SU-DHL-6 (cell line): Measurements from ENCODE around the gene RSBN1L.

Source experiments
- EZH2phosphoT487 ChIP-seq: fragments of 200-600 bp; sonication (generic), shearing (Covaris generic); conservative IDR thresholded peaks from 2 replicates; pipeline ENCODE4 v1.6.1; 2018; ENCODE audit warnings: mild to moderate bottlenecking, antibody characterized with exemption, low read length, moderate library complexity, mixed read lengths
- TF ChIP-seq, protein P1 (sequence below): fragments of 200-600 bp; sonication (generic); IDR thresholded peaks from one replicate; pipeline ENCODE4 v1.5.1; 2017; ENCODE audit warnings: antibody characterized with exemption, mild to moderate bottlenecking, low read length, moderate library complexity; ENCODE audit not compliant: insufficient read depth, poor library complexity, severe bottlenecking

DNA sequence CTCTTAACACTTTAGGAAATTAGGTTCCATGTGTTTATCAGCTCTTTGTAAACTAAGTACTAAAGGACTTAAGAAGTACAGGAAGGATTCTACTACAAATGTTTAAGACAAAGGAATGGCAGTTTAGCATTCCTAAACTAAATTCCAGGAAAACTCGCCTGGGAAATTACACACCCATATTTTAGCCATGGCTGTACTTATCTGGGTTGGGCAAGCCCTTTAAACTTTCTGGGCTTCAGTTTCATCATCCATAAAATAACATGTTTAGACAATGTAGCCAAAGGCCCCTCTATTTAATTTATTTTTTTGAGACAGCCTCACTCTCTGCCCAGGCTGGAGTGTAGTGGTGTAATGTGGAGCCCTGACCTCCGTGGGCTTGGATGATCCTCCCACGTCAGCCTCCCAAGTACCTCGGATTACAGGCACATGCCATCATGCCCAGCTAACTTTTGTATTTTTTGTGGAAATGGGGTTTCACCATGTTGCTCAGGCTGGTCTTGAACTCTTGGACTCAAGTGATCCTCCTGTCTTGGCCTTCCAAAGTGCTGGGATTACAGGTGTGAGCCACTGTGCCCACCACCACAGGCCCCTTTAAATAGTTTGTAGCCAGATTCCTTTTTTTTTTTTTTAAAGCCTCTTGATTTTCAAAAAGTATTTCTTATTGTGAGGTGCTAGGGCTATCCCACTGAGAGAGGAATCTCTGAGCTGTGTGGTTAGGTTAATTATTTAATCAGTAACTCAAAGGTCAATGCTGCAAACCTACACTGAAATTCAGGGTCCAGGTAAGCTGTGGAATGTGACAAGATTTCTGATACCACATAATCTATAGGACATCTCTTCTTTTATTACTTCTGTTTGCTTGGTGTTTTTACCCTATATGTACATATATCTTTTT is 69.9 kb downstream of the RSBN1L start:
- TF ChIP-seq EZH2phosphoT487: no peak
- TF ChIP-seq, protein P1, sequence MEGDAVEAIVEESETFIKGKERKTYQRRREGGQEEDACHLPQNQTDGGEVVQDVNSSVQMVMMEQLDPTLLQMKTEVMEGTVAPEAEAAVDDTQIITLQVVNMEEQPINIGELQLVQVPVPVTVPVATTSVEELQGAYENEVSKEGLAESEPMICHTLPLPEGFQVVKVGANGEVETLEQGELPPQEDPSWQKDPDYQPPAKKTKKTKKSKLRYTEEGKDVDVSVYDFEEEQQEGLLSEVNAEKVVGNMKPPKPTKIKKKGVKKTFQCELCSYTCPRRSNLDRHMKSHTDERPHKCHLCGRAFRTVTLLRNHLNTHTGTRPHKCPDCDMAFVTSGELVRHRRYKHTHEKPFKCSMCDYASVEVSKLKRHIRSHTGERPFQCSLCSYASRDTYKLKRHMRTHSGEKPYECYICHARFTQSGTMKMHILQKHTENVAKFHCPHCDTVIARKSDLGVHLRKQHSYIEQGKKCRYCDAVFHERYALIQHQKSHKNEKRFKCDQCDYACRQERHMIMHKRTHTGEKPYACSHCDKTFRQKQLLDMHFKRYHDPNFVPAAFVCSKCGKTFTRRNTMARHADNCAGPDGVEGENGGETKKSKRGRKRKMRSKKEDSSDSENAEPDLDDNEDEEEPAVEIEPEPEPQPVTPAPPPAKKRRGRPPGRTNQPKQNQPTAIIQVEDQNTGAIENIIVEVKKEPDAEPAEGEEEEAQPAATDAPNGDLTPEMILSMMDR: no peak
